ENCODE data around the gene MEP1A. TPM values are rescaled to one million over a fixed set of nuclear protein-coding genes. Genes with fewer than 3 reads are reported as not detected.
"Not testable (repeated sequence)": the region's sequence is repeated elsewhere in the genome, so short reads cannot be mapped to it uniquely, and the experiment has no call there.

Gene MEP1A
- total RNA-seq (under 1 TPM in 1 of 4 donors, not detected in 3; 0.36 TPM), polyA plus RNA-seq (10 to 100 TPM; 39.1 to 45.6 (median 43.0) TPM)

GRCh38 chr6:46793138-46793537, at the start of gene MEP1A:
Gene MEP1A (plus strand): TSS chr6:46793389. CDS start chr6:46793399, 10 bp downstream.
- Histone ChIP-seq H3K4me1 (no peaks in the 10 kb centered on the region), H3K27me3 (no peaks in the 10 kb centered on the region), H3K4me3 (no peak within 1 kb of the TSS), H3K27ac (no peak within 1 kb of the TSS), H3K9me3 (no peaks in the 10 kb centered on the region), H3K36me3 (no peaks in the 10 kb centered on the region)
- TF ChIP-seq POLR2A (IDR thresholded peaks at IDR 0.05): no peak
- no peak for TF ChIP-seq POLR2AphosphoS5 (IDR thresholded peaks at IDR 0.05)
- TF ChIP-seq EP300 (IDR thresholded peaks at IDR 0.05): no peak
- TF ChIP-seq CTCF (IDR thresholded peaks at IDR 0.05): no peak
- DNase-seq: no peak
- 20 to 71% methylated on average over 8 of the region's 8 CpGs for WGBS, 2 donors
- intact Hi-C loops (cut with DNase I): no loop called here

- DNase-seq: no peak
- TF ChIP-seq POLR2A (IDR thresholded peaks at IDR 0.05): no peak
- TF ChIP-seq POLR2AphosphoS5 (IDR thresholded peaks at IDR 0.05): no peak
- TF ChIP-seq CTCF (IDR thresholded peaks at IDR 0.05): no peak
- TF ChIP-seq EP300 (IDR thresholded peaks at IDR 0.05): no peak
- Histone ChIP-seq H3K27ac (no peak overlapping the region), H3K9me3 (no peaks in the 10 kb centered on the region), H3K4me1 (no peaks in the 10 kb centered on the region), H3K27me3 (no peaks in the 10 kb centered on the region), H3K36me3 (no peaks in the 10 kb centered on the region), H3K4me3 (no peak overlapping the region)
- 85 to 89% methylated on average over 1 of the region's 1 CpG for WGBS, 2 donors
- intact Hi-C loops (cut with DNase I): no loop called here
Measured at GRCh38 chr6:46743425-46744158, 49.6 kb upstream of the MEP1A start.

GRCh38 chr6:46744159-46744725, 48.9 kb upstream of the MEP1A start:
- 81 to 86% methylated on average over 3 of the region's 3 CpGs for WGBS, 2 donors
- intact Hi-C loops (cut with DNase I); DNase-seq; H3K27ac ChIP-seq; H3K36me3 ChIP-seq; H3K4me3 ChIP-seq; H3K27me3 ChIP-seq; H3K9me3 ChIP-seq; H3K4me1 ChIP-seq: not testable (repeated sequence)

- Histone ChIP-seq H3K27ac (no peak overlapping the region), H3K9me3 (no peaks in the 10 kb centered on the region), H3K36me3 (no peaks in the 10 kb centered on the region), H3K4me3 (no peak overlapping the region), H3K27me3 (no peaks in the 10 kb centered on the region), H3K4me1 (no peaks in the 10 kb centered on the region)
- intact Hi-C loops (cut with DNase I): no loop called here
- 75 to 77% methylated on average over 2 of the region's 2 CpGs for WGBS, 2 donors
- DNase-seq: no peak
- no peak for TF ChIP-seq POLR2AphosphoS5 (IDR thresholded peaks at IDR 0.05)
- no peak for TF ChIP-seq POLR2A (IDR thresholded peaks at IDR 0.05)
Measured at GRCh38 chr6:46745973-46746372, 47.2 kb upstream of the MEP1A start.

- no peaks in the 10 kb centered on the region for H3K27me3 ChIP-seq
- intact Hi-C loops (cut with DNase I): no loop called here
- no peaks in the 10 kb centered on the region for H3K36me3 ChIP-seq
- 85 to 86% methylated on average over 1 of the region's 1 CpG for WGBS, 2 donors
- no peaks in the 10 kb centered on the region for H3K9me3 ChIP-seq
- no peak for TF ChIP-seq POLR2A (IDR thresholded peaks at IDR 0.05)
- no peak for TF ChIP-seq POLR2AphosphoS5 (IDR thresholded peaks at IDR 0.05)
- DNase-seq: no peak
- no peak within 1 kb of the TSS for H3K27ac ChIP-seq
- no peaks in the 10 kb centered on the region for H3K4me1 ChIP-seq
- no peak within 1 kb of the TSS for H3K4me3 ChIP-seq
Measured at GRCh38 chr6:46746696-46747095, 46.5 kb upstream of the MEP1A start, which contains the start of gene ANKRD66. Gene ANKRD66 (plus strand): TSS chr6:46746933. CDS start chr6:46751949, 5,016 bp downstream.

GRCh38 chr6:46748940-46749503, 44.2 kb upstream of the MEP1A start:
- intact Hi-C loops (cut with DNase I): no loop called here
- no peaks in the 10 kb centered on the region for H3K36me3 ChIP-seq
- no peak overlapping the region for H3K27ac ChIP-seq
- no peaks in the 10 kb centered on the region for H3K27me3 ChIP-seq
- no peak for TF ChIP-seq POLR2A (IDR thresholded peaks at IDR 0.05)
- no peak for TF ChIP-seq EP300 (IDR thresholded peaks at IDR 0.05)
- TF ChIP-seq CTCF (IDR thresholded peaks at IDR 0.05): no peak
- no peak for TF ChIP-seq POLR2AphosphoS5 (IDR thresholded peaks at IDR 0.05)
- 88 to 93% methylated on average over 5 of the region's 5 CpGs for WGBS, 2 donors
- no peaks in the 10 kb centered on the region for H3K4me1 ChIP-seq
- H3K4me3 ChIP-seq: no peak overlapping the region
- H3K9me3 ChIP-seq: no peaks in the 10 kb centered on the region
- no peak for DNase-seq
